OCI-LY1 (cell line): ENCODE data around the gene COMMD4.

Source experiments
- H2AFZ ChIP-seq: fragments of 200-600 bp; sonication (generic), shearing (Covaris generic); 2 replicates; pipeline ENCODE4 v1.6.0; 2014; ENCODE audit warnings: antibody characterized with exemption, mild to moderate bottlenecking, low read length
- H3F3A ChIP-seq: fragments of 200-600 bp; sonication (generic), shearing (Covaris generic); 2 replicates; pipeline ENCODE4 v1.6.0; 2014; ENCODE audit warnings: mild to moderate bottlenecking, antibody characterized with exemption, low read length, moderate library complexity; ENCODE audit not compliant: insufficient read depth
- H3K27ac ChIP-seq: fragments of 200-600 bp; sonication (generic); 2 replicates; pipeline ENCODE4 v1.5.1; 2014; ENCODE audit warnings: low read length, mixed run types, mild to moderate bottlenecking, low read depth; ENCODE audit not compliant: poor library complexity, severe bottlenecking
- H3K27me3 ChIP-seq: fragments of 200-600 bp; sonication (generic); 2 replicates; pipeline ENCODE4 v1.6.0; 2014; ENCODE audit warnings: antibody characterized with exemption, mild to moderate bottlenecking, low read length, moderate library complexity; ENCODE audit not compliant: insufficient read depth
- H3K36me3 ChIP-seq: fragments of 200-600 bp; sonication (generic); 2 replicates; pipeline ENCODE4 v1.6.1; 2014; ENCODE audit warnings: mild to moderate bottlenecking, antibody characterized with exemption, low read length, moderate library complexity, mixed read lengths; ENCODE audit not compliant: insufficient read depth
- H3K4me1 ChIP-seq: fragments of 200-600 bp; sonication (generic); 2 replicates; pipeline ENCODE4 v1.5.1; 2014; ENCODE audit warnings: mild to moderate bottlenecking, low read length, moderate library complexity; ENCODE audit not compliant: insufficient read depth, severe bottlenecking
- H3K4me2 ChIP-seq: fragments of 200-600 bp; sonication (generic), shearing (Covaris generic); 2 replicates; pipeline ENCODE4 v1.6.1; 2014; ENCODE audit warnings: low read length
- H3K4me3 ChIP-seq: fragments of 200-600 bp; sonication (generic); 2 replicates; pipeline ENCODE4 v1.5.1; 2014; ENCODE audit warnings: low read length, low read depth, mild to moderate bottlenecking, mixed read lengths; ENCODE audit not compliant: poor library complexity, severe bottlenecking
- H3K79me2 ChIP-seq: fragments of 200-600 bp; shearing (Covaris generic); 2 replicates; pipeline ENCODE4 v1.6.1; 2016; ENCODE audit warnings: mixed run types, low read length, mixed read lengths; ENCODE audit not compliant: insufficient read depth
- H3K9ac ChIP-seq: fragments of 200-600 bp; sonication (generic), shearing (Covaris generic); 2 replicates; pipeline ENCODE4 v1.6.1; 2014; ENCODE audit warnings: mild to moderate bottlenecking, low read length, mixed read lengths
- H3K9me2 ChIP-seq: fragments of 200-600 bp; sonication (generic), shearing (Covaris generic); 2 replicates; pipeline ENCODE4 v1.6.1; 2014; ENCODE audit warnings: low read depth, mild to moderate bottlenecking, low read length, mixed read lengths
- H3K9me3 ChIP-seq: fragments of 200-600 bp; shearing (Covaris generic); 2 replicates; pipeline ENCODE4 v1.6.1; 2014; ENCODE audit warnings: low read length, mixed read lengths
- H4K20me1 ChIP-seq: fragments of 200-600 bp; sonication (generic), shearing (Covaris generic); 2 replicates; pipeline ENCODE4 v1.6.0; 2016; ENCODE audit warnings: mild to moderate bottlenecking, low read length; ENCODE audit not compliant: insufficient read depth
- EZH2 ChIP-seq: fragments of 200-600 bp; sonication (generic), shearing (Covaris generic); IDR thresholded peaks from 2 replicates; pipeline ENCODE4 v1.8.0; 2017; ENCODE audit warnings: borderline replicate concordance, mixed run types, mild to moderate bottlenecking, antibody characterized with exemption, low read length, moderate library complexity, mixed read lengths
- TF ChIP-seq, protein P1 (sequence below): fragments of 200-600 bp; sonication (generic), shearing (Covaris generic); IDR thresholded peaks from 2 replicates; pipeline ENCODE4 v1.5.1; 2017; ENCODE audit warnings: mild to moderate bottlenecking, antibody characterized with exemption, low read length, moderate library complexity, mixed read lengths

The COMMD4 gene

DNA sequence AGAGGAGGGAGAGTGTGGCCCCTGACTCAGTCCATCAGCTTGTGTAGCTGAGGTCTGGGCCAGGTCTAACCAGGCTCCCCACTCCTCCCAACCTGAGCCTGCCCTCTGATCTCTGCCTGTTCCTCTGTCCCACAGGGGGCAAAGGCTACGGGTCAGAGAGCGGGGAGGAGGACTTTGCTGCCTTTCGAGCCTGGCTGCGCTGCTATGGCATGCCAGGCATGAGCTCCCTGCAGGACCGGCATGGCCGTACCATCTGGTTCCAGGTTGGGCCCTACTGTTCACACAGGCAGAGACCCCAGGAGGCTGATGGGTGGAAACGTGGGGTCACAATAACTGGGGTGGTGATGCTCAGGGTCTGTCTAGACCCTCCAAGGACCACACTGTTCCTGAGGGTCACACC, 17.7 kb downstream of the COMMD4 start:
- Histone ChIP-seq H3K9me2 (no peaks in the 10 kb centered on the region), H3K4me2 (no peak overlapping the region), H3F3A (no peaks in the 10 kb centered on the region), H3K79me2 (no peaks in the 10 kb centered on the region), H3K27ac (no peak overlapping the region), H3K27me3 (no peaks in the 10 kb centered on the region), H3K4me1 (peaks cover 17% of the 10 kb centered on the region), H3K4me3 (no peak overlapping the region), H2AFZ (no peak overlapping the region), H3K9ac (no peak overlapping the region), H3K36me3 (peaks cover 67% of the 10 kb centered on the region), H3K9me3 (no peaks in the 10 kb centered on the region), H4K20me1 (no peaks in the 10 kb centered on the region)
- TF ChIP-seq, protein P1, sequence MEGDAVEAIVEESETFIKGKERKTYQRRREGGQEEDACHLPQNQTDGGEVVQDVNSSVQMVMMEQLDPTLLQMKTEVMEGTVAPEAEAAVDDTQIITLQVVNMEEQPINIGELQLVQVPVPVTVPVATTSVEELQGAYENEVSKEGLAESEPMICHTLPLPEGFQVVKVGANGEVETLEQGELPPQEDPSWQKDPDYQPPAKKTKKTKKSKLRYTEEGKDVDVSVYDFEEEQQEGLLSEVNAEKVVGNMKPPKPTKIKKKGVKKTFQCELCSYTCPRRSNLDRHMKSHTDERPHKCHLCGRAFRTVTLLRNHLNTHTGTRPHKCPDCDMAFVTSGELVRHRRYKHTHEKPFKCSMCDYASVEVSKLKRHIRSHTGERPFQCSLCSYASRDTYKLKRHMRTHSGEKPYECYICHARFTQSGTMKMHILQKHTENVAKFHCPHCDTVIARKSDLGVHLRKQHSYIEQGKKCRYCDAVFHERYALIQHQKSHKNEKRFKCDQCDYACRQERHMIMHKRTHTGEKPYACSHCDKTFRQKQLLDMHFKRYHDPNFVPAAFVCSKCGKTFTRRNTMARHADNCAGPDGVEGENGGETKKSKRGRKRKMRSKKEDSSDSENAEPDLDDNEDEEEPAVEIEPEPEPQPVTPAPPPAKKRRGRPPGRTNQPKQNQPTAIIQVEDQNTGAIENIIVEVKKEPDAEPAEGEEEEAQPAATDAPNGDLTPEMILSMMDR: no peak
- TF ChIP-seq EZH2: no peak

DNA sequence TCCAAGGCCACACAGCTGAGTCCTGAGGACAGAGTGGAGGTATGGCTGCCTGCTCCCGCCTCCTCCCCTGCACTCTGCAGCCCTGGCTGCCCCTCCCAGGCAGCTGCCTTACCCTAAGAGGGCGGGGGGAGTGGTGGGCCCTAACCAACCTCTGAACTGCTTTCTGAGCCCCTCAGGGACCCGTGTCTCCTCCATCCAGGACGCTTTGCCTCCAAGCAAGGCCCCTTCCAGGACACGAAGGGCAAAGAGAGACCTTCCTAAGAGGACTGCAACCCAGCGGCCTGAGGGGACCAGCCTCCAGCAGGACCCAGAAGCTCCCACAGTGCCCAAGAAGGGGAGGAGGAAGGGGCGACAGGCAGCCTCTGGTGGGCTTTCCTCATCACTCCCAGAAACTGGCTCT, 18.6 kb downstream of the COMMD4 start:
- no peak overlapping the region for H3K9ac ChIP-seq
- H4K20me1 ChIP-seq: no peaks in the 10 kb centered on the region

DNA sequence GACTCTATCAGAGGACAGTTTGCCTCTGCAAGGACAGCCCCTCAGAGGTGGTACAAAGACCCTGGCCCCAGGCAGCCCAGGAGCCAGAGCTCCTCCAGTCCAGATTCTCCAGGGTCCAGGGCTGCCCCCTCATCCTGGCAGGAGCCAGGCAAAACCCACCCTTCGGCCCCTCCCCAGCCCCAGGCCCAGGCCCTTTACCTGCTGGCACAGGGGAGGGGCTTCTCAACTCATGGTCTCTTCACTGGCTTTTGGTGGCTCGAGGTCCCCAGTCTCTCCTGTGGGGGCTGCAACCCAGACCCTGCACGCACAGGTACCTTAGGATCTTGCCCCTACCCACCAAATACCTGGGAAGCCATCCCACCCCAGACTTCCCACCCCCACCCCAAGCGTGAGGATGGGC, 19.5 kb downstream of the COMMD4 start:
- no peak for TF ChIP-seq EZH2
- TF ChIP-seq, protein P1: no peak
- no peak overlapping the region for H2AFZ ChIP-seq
- H3K36me3 ChIP-seq: peaks cover 50% of the 10 kb centered on the region
- no peaks in the 10 kb centered on the region for H3K9me2 ChIP-seq
- H3K9ac ChIP-seq: no peak overlapping the region
- H3K4me3 ChIP-seq: no peak overlapping the region
- H3K27ac ChIP-seq: no peak overlapping the region
- no peaks in the 10 kb centered on the region for H3K27me3 ChIP-seq
- no peaks in the 10 kb centered on the region for H4K20me1 ChIP-seq
- no peaks in the 10 kb centered on the region for H3K4me1 ChIP-seq
- no peaks in the 10 kb centered on the region for H3K9me3 ChIP-seq
- no peaks in the 10 kb centered on the region for H3K79me2 ChIP-seq
- H3K4me2 ChIP-seq: no peak overlapping the region
- no peaks in the 10 kb centered on the region for H3F3A ChIP-seq

More for the DNA sequence above, 18.6 kb downstream of the COMMD4 start:
- Histone ChIP-seq H3K27ac (no peak overlapping the region), H2AFZ (no peak overlapping the region), H3K79me2 (no peaks in the 10 kb centered on the region), H3K36me3 (peaks cover 59% of the 10 kb centered on the region), H3F3A (no peaks in the 10 kb centered on the region), H3K9me3 (no peaks in the 10 kb centered on the region), H3K9me2 (no peaks in the 10 kb centered on the region), H3K4me2 (no peak overlapping the region), H3K4me1 (peaks cover 8% of the 10 kb centered on the region), H3K27me3 (no peaks in the 10 kb centered on the region), H3K4me3 (no peak overlapping the region)
- TF ChIP-seq EZH2: no peak
- TF ChIP-seq, protein P1: no peak
